Stomach (tissue), 4 donors: ENCODE results near the gene NOC2L.

Experiments used
- EP300 ChIP-seq: sonication (generic); formaldehyde crosslinking; IDR thresholded peaks from one replicate; pipeline ENCODE4 v1.6.1; 2017; ENCODE audit warnings: antibody characterized with exemption
- POLR2A ChIP-seq, 4 donors: fragments of 450-650 bp; IDR thresholded peaks; one replicate each; pipeline ENCODE4 v1.6.1; 2016; ENCODE audit warnings: antibody characterized with exemption in 4 of 4, control low read depth in 2 of 4, mild to moderate bottlenecking in 1 of 4, moderate library complexity in 1 of 4
- POLR2AphosphoS5 ChIP-seq, 3 donors: sonication (generic); formaldehyde crosslinking; IDR thresholded peaks; one replicate each; pipeline ENCODE4 v1.6.1; 2016; ENCODE audit warnings: antibody characterized with exemption in 3 of 3
- TF ChIP-seq, protein P1 (sequence below), 7 experiments: fragments of 450-650 bp in 4 of 7; fragments of 200-600 bp in 3 of 7; sonication (generic) in 3 of 7; IDR thresholded peaks; one replicate each; pipeline ENCODE4 v1.5.1; 2016 to 2019; ENCODE audit warnings: antibody characterized with exemption in 7 of 7, control low read depth in 2 of 7, mild to moderate bottlenecking in 1 of 7

DNA sequence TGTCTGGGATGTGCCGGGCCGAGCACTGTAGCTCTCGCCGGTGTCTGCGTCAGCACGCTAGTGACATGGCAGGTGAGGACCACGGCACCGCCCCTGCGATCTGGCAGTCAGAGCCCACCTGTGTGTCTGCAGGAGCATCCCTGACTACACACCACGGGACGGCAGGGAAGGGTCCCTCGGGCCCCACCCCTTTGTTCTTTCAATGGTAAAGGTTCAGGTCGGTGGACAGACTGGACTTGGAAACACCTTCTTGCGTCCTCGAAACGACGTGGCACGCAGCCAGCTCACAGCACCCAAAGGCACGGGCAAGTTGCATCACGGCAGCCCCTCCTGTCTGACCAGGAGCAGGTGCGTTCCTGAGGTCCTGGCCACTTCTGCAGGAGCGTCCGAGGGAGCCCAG, 39.0 kb downstream of the NOC2L start:
- TF ChIP-seq POLR2AphosphoS5 (IDR thresholded peaks at IDR 0.05) (no peak), POLR2A (IDR thresholded peaks at IDR 0.05) (no peak), EP300 (no peak)
- TF ChIP-seq, protein P1, sequence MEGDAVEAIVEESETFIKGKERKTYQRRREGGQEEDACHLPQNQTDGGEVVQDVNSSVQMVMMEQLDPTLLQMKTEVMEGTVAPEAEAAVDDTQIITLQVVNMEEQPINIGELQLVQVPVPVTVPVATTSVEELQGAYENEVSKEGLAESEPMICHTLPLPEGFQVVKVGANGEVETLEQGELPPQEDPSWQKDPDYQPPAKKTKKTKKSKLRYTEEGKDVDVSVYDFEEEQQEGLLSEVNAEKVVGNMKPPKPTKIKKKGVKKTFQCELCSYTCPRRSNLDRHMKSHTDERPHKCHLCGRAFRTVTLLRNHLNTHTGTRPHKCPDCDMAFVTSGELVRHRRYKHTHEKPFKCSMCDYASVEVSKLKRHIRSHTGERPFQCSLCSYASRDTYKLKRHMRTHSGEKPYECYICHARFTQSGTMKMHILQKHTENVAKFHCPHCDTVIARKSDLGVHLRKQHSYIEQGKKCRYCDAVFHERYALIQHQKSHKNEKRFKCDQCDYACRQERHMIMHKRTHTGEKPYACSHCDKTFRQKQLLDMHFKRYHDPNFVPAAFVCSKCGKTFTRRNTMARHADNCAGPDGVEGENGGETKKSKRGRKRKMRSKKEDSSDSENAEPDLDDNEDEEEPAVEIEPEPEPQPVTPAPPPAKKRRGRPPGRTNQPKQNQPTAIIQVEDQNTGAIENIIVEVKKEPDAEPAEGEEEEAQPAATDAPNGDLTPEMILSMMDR (IDR thresholded peaks at IDR 0.05): no peak
